NCI-H128 (cell line): ENCODE data around the gene GPR39.
A peak's percentile ranks its signal among the peaks of the same experiment; 100 is the strongest.

ENCODE experiments used
- DNase-seq: peaks from one replicate; lab custom pipeline; 2025; ENCODE audit not compliant: unreplicated experiment; lab: John Stamatoyannopoulos, UW

GPR39 gene

GRCh38 chr2:132412021-132412420 lies 4.6 kb upstream of the GPR39 start:
- DNase-seq, result no peak

- no peak for DNase-seq
Measured at GRCh38 chr2:132414081-132414480, 2.5 kb upstream of the GPR39 start.

GRCh38 chr2:132415256-132415914 lies 1.2 kb upstream of the GPR39 start:
- no peak for DNase-seq

- peak; percentile 35 for DNase-seq
Measured at GRCh38 chr2:132415915-132416722, 486 bp upstream of the GPR39 start.

GRCh38 chr2:132417430-132418035 lies 928 bp downstream of the GPR39 start:
- no peak for DNase-seq

GRCh38 chr2:132419235-132419634 lies 2.6 kb downstream of the GPR39 start:
- no peak for DNase-seq

- DNase-seq, result no peak
Measured at GRCh38 chr2:132419941-132420340, 3.3 kb downstream of the GPR39 start.

- no peak for DNase-seq
Measured at GRCh38 chr2:132420816-132421805, 4.5 kb downstream of the GPR39 start.

- DNase-seq, result no peak
Measured at GRCh38 chr2:132422736-132423135, 6.1 kb downstream of the GPR39 start.

- no peak for DNase-seq
Measured at GRCh38 chr2:132424526-132425121, 8.0 kb downstream of the GPR39 start.

- no peak for DNase-seq
Measured at GRCh38 chr2:132426033-132426432, 9.4 kb downstream of the GPR39 start.

- no peak for DNase-seq
Measured at GRCh38 chr2:132426656-132427055, 10.1 kb downstream of the GPR39 start.

- no peak for DNase-seq
Measured at GRCh38 chr2:132429351-132429750, 12.7 kb downstream of the GPR39 start.

GRCh38 chr2:132429941-132430573 lies 13.5 kb downstream of the GPR39 start:
- DNase-seq, result no peak

- no peak for DNase-seq
Measured at GRCh38 chr2:132430895-132431294, 14.3 kb downstream of the GPR39 start.

- DNase-seq, result no peak
Measured at GRCh38 chr2:132437852-132438669, 21.5 kb downstream of the GPR39 start.

GRCh38 chr2:132438691-132439090 lies 22.1 kb downstream of the GPR39 start:
- DNase-seq, result no peak

GRCh38 chr2:132439703-132440398 lies 23.2 kb downstream of the GPR39 start:
- DNase-seq, result no peak

- no peak for DNase-seq
Measured at GRCh38 chr2:132441051-132441450, 24.4 kb downstream of the GPR39 start.
